Mucosa of descending colon (tissue), 3 donors: ENCODE data around the gene AK5. TPM values are rescaled to one million over a fixed set of nuclear protein-coding genes. Genes with fewer than 3 reads are reported as not detected.
A peak's percentile ranks its signal among the peaks of the same experiment; 100 is the strongest.

Experiments
- ATAC-seq: fragments of 200-7000 bp; cut with Tn5 transposase; one replicate; pipeline ENCODE4 v1.9.1; 2020; ENCODE audit warnings: mild to moderate bottlenecking, moderate library complexity
- DNase-seq, 3 donors: peaks; one replicate each; pipeline ENCODE4 v3.0.0-alpha.2; 2020
- H3K36me3 ChIP-seq: fragments of 200-600 bp; one replicate; pipeline ENCODE4 v1.8.0; 2021; ENCODE audit warnings: low read depth, mild to moderate bottlenecking
- H3K4me1 ChIP-seq: fragments of 200-600 bp; one replicate; pipeline ENCODE4 v1.8.0; 2021; ENCODE audit warnings: low read depth, mild to moderate bottlenecking
- H3K4me3 ChIP-seq: fragments of 200-600 bp; one replicate; pipeline ENCODE4 v1.8.0; 2021; ENCODE audit warnings: mild to moderate bottlenecking
- H3K9me3 ChIP-seq: fragments of 200-600 bp; one replicate; pipeline ENCODE4 v1.8.0; 2021; ENCODE audit warnings: mild to moderate bottlenecking
- CTCF ChIP-seq: fragments of 200-600 bp; IDR thresholded peaks from one replicate; pipeline ENCODE4 v1.8.0; 2022; ENCODE audit warnings: antibody characterized with exemption, mild to moderate bottlenecking
- intact Hi-C, 2 donors: fragments of 100-400 bp; cut with DNase I in 1 of 2; cut with micrococcal nuclease in 1 of 2; formaldehyde crosslinking; loops; one replicate each; pipeline versions ENCODE4 v1.11.0 to v1.11.1; 2022; cut with DNase I, micrococcal nuclease
- total RNA-seq, 3 donors: library from RNA; stranded (reverse); fragmentation: NEBNext Ultra II Directional in 2 of 3; extraction: Animal tissue kit (Norgen Biotek cat#: 25700) in 2 of 3; gene quantifications; one replicate each; pipeline versions ENCODE4 v1.2.1 to v1.2.4, GENCODE V29; 2021 to 2023
- donor health status: DM: no; HTN: no; CAD: no; lungs with moderate emphysema.
- donor health status: DM: no; HTN: no; CAD: no.
- donor health status: DM: no; HTN: yes; CAD: no.

Gene AK5
- total RNA-seq, 3 donors from 2014 or later = 0.51 to 3.0 (median 0.84) TPM

GRCh38 chr1:77539519-77540142, 257.8 kb downstream of the AK5 start:
- no peak overlapping the region for H3K4me3 ChIP-seq
- intact Hi-C loops = loop anchor here in 1 of 2 donors (10.0 kb wide), 1 partner anchor 1385 kb away; no protein-coding TSS in a partner anchor

GRCh38 chr1:77540501-77541161, 258.8 kb downstream of the AK5 start:
- DNase-seq = no peak
- Histone ChIP-seq H3K4me3 (no peak overlapping the region), H3K4me1 (no peaks in the 10 kb centered on the region), H3K9me3 (no peaks in the 10 kb centered on the region), H3K36me3 (no peaks in the 10 kb centered on the region)
- no peak for TF ChIP-seq CTCF
- intact Hi-C loops = no loop called here
- no peak for ATAC-seq

More at GRCh38 chr1:77539519-77540142, 257.8 kb downstream of the AK5 start:
- Histone ChIP-seq H3K9me3 (no peaks in the 10 kb centered on the region), H3K36me3 (no peaks in the 10 kb centered on the region), H3K4me1 (no peaks in the 10 kb centered on the region)
- ATAC-seq (peak; percentile 23), DNase-seq (no peak)
- no peak for TF ChIP-seq CTCF

- no peaks in the 10 kb centered on the region for H3K9me3 ChIP-seq
- no peaks in the 10 kb centered on the region for H3K4me1 ChIP-seq
- H3K36me3 ChIP-seq = no peaks in the 10 kb centered on the region
- TF ChIP-seq CTCF = no peak
- intact Hi-C loops = no loop called here
- ATAC-seq = no peak
- no peak overlapping the region for H3K4me3 ChIP-seq
- DNase-seq = no peak
These were observed 259.3 kb downstream of the AK5 start for GRCh38 chr1:77541162-77541545.

GRCh38 chr1:77542813-77543420, 261.1 kb downstream of the AK5 start:
- no peaks in the 10 kb centered on the region for H3K4me1 ChIP-seq
- TF ChIP-seq CTCF = no peak
- H3K4me3 ChIP-seq = no peak overlapping the region
- intact Hi-C loops = no loop called here
- H3K36me3 ChIP-seq = no peaks in the 10 kb centered on the region
- DNase-seq (no peak), ATAC-seq (no peak)
- no peaks in the 10 kb centered on the region for H3K9me3 ChIP-seq

- TF ChIP-seq CTCF = no peak
- no peak overlapping the region for H3K4me3 ChIP-seq
- intact Hi-C loops = no loop called here
- no peak for ATAC-seq
- no peaks in the 10 kb centered on the region for H3K36me3 ChIP-seq
- DNase-seq = no peak
- no peaks in the 10 kb centered on the region for H3K9me3 ChIP-seq
- H3K4me1 ChIP-seq = no peaks in the 10 kb centered on the region
These were observed 262.1 kb downstream of the AK5 start for GRCh38 chr1:77543822-77544448.
